Renal cortex interstitium (tissue), 11 donors: ENCODE measurements around the gene TMEM164. TPM values are rescaled to one million over a fixed set of nuclear protein-coding genes. Genes with fewer than 3 reads are reported as not detected.

Experiments
- DNase-seq, 11 donors: peaks; one replicate each; pipeline ENCODE4 v3.0.0-alpha.2; 2013; ENCODE audit warnings: low read depth in 9 of 11, low spot score in 4 of 11; ENCODE audit errors: extremely low read depth in 1 of 11
- polyA plus RNA-seq, 3 donors: library from polyadenylated mRNA; unstranded; fragments of 120-200 nt; gene quantifications; one replicate each; pipeline ENCODE4 v1.2.1, GENCODE V29; 2013; ENCODE audit not compliant: insufficient read length in 3 of 3

Gene TMEM164
- polyA plus RNA-seq, 3 donors: 36.6 to 40.8 (median 37.1) TPM

DNA sequence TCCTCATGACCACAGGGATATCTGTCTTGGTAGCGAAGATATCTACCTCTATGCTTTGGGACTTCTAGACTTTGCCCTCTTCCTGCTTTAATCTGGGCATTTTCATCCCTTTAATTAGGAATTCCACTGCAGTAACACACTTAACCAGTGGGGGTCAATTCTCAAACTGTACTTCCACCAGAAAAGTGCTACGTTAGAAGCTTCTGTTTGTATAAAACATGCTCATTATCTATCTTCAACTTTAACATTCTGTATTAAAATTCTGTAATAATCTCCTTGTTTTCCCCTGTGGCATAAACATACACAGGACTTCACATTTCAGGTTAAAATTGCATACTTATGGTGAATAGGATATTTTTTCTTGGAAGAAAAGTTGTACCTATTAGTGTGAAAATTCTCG is 209.4 kb downstream of the TMEM164 start:
- no peak for DNase-seq

- DNase-seq: no peak
These were observed 210.3 kb downstream of the TMEM164 start for GRCh38 chrX:110213183-110213582.

DNA sequence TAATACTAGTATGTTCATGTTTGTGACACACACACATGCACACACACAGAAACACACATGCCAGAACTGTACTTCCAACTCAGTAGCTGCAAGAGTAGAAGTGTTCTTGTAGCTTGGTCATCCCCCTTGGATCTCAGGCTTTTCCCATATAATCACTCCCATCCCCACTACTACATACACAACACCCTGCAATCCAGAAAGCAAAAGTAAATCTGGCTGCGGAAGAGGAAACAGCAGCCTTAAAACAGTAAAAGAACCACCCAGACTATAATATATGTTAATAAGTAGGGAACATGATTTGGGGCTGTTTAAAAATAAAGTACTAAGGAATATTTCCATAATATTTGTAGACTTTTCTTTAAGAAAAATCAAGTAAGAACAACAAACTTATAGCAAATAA is 211.8 kb downstream of the TMEM164 start:
- DNase-seq: no peak

DNA sequence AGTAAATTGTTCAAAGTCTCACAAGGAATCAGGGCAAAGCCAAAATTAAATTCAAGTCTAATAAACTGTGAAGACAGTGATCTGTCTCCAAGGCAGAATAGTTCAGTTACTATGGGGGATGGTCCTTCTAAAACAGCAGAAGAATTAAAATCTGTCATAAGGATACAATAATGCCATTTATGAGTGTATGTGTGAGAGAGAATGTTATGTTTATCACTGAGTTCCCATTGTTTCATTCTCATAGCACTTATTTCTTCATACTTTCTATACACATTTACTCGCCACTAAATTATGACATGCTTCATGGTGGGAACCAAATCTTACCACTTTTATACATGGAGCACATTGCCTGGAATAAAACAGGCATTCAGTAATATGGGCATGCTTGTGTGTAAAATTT is 212.5 kb downstream of the TMEM164 start:
- no peak for DNase-seq

- peak in 2 of 11 donors; percentile 16 to 37 for DNase-seq
These were observed 213.1 kb downstream of the TMEM164 start for GRCh38 chrX:110216027-110216426.

- DNase-seq: no peak
These were observed 215.7 kb downstream of the TMEM164 start for GRCh38 chrX:110218591-110218990.

DNA sequence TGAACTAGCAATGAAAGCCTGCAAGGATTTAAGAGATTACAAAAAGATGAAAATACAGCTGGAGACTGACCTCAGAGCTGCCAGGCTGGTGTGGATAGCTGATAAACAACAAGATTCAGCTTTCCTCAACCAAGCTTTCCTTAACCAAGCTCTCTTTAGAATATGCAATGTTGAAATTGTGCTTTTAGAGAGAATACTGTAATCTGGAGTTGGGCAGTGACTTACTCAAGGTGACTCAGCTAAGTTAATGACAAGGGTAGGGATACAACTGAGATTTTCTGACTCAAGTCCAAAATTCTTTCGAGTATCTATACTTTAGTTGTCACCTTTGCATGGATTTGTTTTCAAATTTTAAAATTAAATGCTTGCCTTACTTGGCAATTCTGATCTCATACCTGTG is 217.0 kb downstream of the TMEM164 start:
- no peak for DNase-seq

GRCh38 chrX:110222497-110223257 is 219.8 kb downstream of the TMEM164 start:
- no peak for DNase-seq

- no peak for DNase-seq
These were observed 222.2 kb downstream of the TMEM164 start for GRCh38 chrX:110224926-110225617.

- DNase-seq: no peak
These were observed 224.0 kb downstream of the TMEM164 start for GRCh38 chrX:110226931-110227330.
